Endothelial cell of umbilical vein (primary cell): Measurements from ENCODE around the gene ANKEF1.

ENCODE experiments used
- CTCF ChIP-seq, 2 donors: IDR thresholded peaks; 1 replicate in 1 of 2; 2 replicates in 1 of 2; pipeline ENCODE4 v1.5.1; 2011; ENCODE audit warnings: low read length in 2 of 2, mild to moderate bottlenecking in 2 of 2, moderate library complexity in 2 of 2, control low read depth in 1 of 2, inconsistent platforms in 1 of 2, low read depth in 1 of 2; ENCODE audit not compliant: insufficient read depth in 1 of 2; ENCODE audit errors: extremely low read depth in 1 of 2
- EZH2 ChIP-seq: IDR thresholded peaks from 2 replicates; pipeline ENCODE4 v1.6.1; 2012; ENCODE audit warnings: borderline replicate concordance, low read depth, mild to moderate bottlenecking, moderate library complexity, low read length, inconsistent platforms; ENCODE audit not compliant: severe bottlenecking
- JUN ChIP-seq: IDR thresholded peaks from 2 replicates; pipeline ENCODE4 v1.6.1; 2011; ENCODE audit warnings: borderline replicate concordance, low read depth; ENCODE audit not compliant: insufficient read length, insufficient read depth
- MAX ChIP-seq: IDR thresholded peaks from 2 replicates; pipeline ENCODE4 v1.6.1; 2011; ENCODE audit not compliant: insufficient read depth, insufficient read length
- POLR2A ChIP-seq: IDR thresholded peaks from 2 replicates; pipeline ENCODE4 v1.6.1; 2012; ENCODE audit warnings: low read depth, mild to moderate bottlenecking, control low read depth, low read length
- POLR2AphosphoS5 ChIP-seq: IDR thresholded peaks from 2 replicates; pipeline ENCODE4 v1.6.1; 2012; ENCODE audit warnings: low read depth, mild to moderate bottlenecking, control low read depth, low read length, moderate library complexity; ENCODE audit not compliant: insufficient read depth

GRCh38 chr20:10080574-10080973 is 45.8 kb downstream of the ANKEF1 start:
- TF ChIP-seq EZH2 (no peak), CTCF (IDR thresholded peaks at IDR 0.05; ENCODE audit: extremely low read depth in 1 of 2, insufficient read depth in 1 of 2, low read depth in 1 of 2, low read length in 2 of 2) (no peak), MAX (no peak), JUN (no peak), POLR2AphosphoS5 (no peak), POLR2A (no peak)
